GM21381 (cell line): Measurements from ENCODE around the gene FEM1A.
"Not testable (repeated sequence)": the region's sequence is repeated elsewhere in the genome, so short reads cannot be mapped to it uniquely, and the experiment has no call there.

ENCODE experiments used
- ATAC-seq: cut with Tn5 transposase; IDR thresholded peaks from one replicate; pipeline ENCODE4 v1.9.1; 2021; ENCODE audit warnings: mild to moderate bottlenecking, moderate library complexity; ENCODE audit not compliant: unreplicated experiment

The FEM1A gene

DNA sequence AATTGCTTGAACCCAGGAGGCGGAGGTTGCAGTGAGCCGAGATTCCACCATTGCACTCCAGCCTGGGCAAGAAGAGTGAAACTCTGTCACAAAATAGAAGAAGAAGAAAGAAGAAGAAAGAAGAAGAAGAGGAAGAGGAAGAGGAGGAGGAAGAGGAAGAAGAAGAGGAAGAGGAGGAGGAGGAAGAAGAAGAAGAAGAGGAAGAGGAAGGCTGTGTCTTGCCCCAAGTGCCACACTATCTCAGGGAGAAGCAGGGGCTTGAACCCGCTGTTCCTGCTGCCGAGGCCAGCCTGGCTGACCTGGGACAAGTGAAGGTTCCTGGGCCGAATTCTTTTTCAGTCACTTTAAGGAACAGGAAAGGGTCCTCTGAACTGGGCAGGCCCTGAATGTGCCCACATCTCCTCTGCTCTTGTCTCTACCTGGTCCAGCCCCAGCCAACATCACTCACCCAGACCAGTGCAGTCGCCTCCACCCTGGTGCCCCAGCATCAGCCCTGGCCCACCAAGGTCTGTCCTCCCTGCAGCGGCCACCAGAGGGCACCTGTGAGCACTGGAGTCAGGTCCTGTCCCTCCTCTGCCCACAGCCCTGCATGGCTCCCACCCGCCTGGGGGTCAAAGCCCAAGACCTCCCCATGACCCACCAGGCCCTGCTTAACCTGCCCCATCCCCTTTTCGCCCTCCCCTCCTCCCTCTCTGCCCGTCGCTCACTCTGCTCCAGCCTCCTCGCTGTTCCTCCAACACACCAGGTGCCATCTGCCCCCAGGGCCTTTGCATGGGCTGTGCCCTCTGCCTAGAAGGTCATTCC, 20.0 kb downstream of the FEM1A start:
- no peak for ATAC-seq

DNA sequence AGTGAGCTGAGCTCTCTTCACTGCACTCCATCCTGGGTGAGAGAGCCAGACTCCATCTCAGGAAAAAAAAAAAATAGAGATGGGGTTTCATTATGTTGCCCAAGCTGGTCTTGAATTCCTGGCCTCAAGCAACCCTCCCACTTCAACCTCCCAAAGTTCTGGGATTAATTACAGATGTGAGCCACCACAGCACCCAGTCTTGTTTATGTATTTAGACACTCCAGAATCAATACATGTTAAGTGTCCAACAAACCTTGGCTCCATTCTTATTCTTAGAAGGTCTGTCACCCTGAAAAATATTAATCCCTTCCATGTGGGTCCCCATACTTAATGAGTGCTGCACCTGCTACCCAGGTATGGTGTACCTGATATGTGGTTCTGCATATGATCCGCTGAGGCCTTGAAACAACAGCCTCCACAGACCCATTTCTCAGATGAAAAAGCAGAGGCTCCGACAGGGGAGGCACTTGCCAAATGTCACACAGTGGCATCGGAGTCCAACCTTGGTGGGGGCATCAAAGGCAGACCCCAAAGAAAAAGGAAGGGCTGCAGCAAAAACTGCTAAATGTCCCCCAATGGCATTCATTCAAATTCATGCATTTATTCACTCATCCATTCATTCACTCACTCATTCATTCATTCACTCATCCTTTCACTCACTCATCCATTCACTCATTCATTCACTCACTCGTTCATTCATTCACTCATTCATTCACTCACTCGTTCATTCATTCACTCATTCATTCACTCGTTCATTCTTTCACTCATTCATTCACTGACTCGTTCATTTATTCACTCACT, 23.3 kb downstream of the FEM1A start:
- ATAC-seq: no peak

DNA sequence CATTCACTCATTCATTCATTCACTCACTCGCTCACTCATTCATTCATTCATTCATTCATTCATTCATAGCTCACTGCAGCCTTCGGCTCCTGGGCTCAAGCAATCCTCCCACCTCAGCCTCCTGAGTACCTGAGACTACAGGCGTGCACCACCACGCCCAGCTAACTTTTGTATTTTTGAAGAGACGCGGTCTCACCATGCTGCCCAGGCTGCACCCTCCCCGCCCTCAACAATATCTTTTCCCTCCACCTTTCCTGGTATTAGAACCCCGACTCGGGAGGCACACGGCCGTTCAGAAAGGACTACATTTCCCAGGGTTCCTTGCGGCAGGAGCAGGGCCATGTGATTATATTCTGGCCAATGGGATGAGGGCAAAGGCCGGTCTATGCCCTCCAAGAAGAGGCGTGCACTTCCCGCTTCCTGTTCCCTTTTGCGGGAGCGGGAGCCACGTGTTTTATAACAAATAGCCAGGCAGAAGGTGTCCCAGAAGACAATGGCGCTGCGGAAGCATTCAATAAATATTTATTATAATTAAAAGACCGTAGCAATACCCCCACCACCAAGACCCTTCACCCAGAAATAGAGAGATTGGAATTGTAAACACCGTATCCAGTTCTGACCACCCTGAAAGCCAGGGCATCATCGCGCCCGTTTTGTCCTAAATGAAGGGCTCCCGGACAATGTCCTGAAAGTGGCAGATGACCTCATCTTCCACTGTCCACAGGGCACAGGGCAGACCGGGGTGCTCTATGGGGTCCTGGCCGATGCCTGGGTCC, 24.1 kb downstream of the FEM1A start:
- no peak for ATAC-seq

DNA sequence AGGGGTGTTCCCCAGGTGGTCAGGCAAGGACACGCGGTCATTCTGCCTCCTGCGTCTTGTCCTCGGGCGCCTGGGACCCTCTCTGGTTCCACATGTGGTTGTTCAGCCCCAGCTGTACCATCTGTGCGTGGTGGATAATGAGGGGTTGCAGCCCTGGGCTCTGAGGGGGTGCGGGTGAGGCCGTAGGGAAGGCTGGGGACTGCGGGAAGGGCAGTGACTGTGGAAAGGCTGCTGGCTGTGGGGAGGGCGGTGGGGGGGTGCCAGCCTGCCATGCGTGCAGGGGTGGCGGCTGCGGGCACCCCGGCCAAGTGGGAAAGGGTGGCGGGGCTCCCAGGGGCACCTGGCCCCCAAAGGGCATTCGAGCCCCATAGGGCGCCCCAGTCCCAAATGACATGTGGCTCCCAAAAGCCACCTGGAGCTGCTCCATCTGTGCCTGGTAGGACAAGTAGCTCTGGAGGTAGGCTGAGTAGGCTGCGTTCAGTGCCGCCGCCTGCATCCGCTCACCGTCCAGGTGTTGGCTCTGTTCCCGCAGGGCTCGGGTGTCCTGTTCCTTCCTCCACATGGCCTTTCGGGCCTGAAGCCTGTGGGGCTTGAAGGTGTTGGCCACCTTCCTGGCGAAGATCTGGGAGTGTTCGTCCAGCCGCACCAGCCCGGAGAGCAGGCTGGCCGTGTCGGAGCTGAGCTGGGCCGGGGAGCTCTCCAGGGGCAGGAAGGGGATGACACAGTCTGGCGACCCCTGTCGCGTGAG, 24.8 kb downstream of the FEM1A start:
- no peak for ATAC-seq

DNA sequence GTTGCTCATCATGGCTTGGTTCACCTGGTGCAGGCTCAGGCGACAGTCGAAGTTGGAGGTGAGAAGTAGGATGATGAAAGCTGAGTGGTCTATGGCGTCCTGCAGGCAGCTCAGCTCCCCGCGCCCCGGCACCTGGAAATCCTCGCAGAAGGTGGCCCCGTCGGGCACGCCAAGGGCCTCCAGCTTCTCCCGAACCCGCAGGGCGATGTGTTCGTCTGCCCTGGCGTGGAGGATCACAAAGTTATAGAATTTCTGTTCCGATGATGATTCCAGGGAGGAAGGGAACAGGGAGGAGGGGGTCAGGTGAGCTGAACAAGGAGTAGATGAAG, 25.4 kb downstream of the FEM1A start:
- ATAC-seq: no peak

DNA sequence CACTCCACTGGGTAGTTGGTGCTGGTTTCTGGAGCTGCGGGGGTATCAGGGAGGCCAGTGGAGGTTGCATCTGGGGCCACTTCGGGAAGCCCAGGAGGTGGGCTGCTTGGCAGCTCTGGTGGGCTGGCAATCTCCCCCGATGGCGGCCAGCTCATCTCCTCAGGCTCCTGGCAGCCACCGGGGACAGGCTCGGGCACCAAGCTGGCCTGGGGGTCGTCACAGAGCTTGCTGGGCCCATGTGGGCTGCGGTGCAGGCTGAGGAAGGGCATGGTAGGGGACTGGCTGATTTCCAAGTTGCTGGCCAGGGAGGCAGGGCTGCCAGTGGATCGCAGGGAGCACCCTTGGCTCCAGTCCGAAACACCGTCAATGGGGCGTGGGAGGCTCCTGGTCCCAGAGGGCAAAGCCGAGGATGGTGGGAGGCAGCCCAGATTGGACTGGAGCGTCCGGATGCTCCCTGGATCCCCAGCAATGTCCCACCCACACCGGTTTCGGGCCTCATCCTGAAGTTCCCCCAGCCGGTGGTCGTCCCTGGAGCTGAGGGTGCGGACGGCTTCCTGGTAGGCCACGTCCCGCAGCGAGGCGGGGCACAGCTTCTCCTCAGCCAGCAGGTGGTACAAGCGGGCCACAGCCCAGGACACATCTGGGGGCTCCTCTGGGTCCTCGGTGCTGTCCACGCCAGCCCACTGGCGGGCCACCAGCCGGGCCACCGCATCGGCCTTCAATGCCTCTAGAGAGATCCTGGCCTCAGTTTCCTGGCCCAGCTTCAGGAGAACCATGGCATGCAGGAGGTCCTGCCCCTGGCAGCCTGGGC, 26.1 kb downstream of the FEM1A start:
- ATAC-seq: no peak

DNA sequence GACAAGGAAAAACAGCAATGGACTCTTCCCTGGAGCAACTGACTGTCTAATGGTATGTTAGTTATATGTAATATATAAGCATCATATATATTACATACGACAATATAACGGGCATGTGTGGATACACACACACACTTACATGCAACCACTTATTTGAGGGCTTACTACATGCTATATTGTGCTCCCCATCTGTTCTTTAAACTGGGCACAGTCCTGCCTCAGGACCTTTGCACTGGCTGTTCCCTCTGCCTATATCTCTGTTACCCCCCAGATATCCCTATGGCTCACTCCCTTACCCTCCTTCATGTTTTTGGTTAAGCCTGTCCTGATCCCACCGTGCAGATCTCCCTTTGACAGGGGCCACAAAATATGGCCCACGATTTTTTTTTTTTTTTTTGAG, 29.7 kb downstream of the FEM1A start:
- ATAC-seq: no peak

DNA sequence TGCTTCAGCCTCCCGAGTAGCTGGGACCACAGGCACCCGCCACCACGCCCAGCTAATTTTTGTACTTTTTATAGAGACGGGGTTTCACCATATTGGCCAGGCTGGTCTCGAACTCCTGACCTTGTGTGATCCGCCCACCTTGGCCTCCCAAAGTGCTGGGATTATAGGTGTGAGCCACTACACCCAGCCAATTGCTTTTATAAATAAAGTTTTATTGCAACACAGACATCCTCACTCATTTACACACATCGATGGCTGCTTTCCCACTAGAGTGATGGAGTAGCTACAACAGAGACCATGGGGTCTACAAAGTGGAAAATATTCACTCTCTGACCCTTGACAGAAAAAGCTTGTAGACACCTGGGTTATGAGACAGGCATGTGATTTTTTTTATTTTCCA, 30.8 kb downstream of the FEM1A start:
- ATAC-seq: not testable (repeated sequence)

DNA sequence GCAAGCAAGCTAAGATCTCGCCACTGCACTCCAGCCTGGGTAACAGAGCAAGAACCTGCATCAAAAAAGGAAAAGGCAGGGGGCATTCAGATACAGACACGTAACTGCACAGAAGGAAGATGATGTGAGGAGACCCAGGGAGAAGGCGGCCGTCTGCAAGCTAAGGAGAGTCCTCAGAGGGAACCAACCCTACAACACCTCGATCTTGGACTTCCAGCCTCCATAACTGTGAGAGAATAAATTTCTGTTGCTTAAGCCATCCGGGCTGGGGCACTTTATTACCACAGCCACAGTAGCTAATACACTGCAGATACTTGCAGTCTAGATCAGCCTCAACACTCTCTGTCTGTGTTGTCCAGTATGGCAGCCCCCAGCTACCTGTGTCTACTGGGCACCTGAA, 32.0 kb downstream of the FEM1A start:
- no peak for ATAC-seq

DNA sequence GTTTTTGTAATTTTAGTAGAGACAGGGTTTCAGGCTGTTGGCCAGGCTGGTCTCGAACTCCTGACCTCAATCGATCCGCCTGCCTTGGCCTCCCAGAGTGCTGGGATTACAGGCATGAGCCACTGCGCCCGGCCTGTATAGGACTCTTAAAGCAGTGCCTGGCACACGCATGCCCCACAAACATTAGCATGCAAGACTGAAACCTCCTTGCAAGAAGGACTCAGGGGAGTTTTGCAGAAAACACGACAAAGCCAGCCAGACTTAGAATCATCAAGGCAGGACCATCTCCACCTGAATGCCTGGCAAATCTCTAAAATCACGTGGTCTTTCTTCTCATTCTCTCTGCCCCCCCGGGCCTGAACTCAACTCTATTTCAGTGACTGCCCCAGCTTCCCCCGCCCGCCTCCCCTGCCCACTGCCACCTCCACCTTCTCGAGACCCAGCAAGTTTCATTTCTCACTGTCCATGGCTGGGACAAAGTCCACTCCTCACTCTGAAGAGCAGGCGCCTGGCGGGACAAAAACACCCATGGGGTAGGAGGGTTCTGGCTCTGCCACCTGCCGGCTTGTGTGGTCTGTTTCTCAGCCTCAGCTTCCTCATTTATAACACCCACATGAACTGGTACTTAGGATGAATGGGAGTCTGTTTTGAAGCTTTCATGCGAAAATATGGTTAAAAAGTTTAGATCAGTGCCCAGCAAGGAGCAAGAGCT, 37.6 kb downstream of the FEM1A start:
- no peak for ATAC-seq

DNA sequence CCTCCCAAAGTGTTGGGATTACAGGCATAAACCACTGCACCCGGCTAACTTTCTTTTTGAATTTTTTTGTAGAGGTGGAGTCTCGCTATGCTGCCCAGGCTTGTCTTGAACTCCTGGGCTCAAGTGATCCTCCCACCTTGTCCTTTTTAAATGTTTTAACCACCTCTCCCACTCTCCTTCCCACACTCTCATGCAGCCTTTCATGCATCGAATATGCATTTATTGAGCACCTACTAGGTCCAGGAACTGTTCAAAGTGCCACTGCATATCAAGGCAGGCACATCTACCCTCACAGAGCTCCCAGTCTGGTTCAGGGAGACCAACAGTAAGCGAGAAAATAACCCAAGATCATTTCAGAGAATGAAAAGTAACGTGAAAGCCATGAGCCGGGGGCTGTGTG, 38.8 kb downstream of the FEM1A start:
- no peak for ATAC-seq

DNA sequence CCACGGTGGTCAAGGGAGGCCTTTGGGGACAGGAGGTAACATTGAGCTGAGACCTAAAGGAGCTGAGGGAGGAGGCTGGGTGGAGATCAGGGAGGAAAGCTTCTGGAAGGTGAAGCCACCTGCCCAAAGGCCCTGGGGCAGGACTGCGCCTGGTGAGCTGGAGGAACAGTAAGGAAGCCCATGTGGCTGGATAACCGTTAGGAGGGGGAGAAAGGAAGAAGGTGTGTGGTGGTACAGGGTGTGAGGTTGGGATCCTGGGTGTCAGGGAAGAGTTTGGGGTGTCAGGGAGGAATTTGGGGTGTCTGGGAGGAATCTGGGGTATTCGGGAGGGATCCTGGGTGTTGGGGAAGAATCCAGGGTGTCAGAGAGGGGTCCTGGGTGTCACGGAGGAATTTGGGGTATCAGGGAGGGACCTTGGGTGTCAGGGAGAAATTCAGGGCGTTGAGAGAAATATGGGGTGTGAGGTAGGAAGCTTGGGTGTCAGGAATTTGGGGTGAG, 39.3 kb downstream of the FEM1A start:
- ATAC-seq: no peak

DNA sequence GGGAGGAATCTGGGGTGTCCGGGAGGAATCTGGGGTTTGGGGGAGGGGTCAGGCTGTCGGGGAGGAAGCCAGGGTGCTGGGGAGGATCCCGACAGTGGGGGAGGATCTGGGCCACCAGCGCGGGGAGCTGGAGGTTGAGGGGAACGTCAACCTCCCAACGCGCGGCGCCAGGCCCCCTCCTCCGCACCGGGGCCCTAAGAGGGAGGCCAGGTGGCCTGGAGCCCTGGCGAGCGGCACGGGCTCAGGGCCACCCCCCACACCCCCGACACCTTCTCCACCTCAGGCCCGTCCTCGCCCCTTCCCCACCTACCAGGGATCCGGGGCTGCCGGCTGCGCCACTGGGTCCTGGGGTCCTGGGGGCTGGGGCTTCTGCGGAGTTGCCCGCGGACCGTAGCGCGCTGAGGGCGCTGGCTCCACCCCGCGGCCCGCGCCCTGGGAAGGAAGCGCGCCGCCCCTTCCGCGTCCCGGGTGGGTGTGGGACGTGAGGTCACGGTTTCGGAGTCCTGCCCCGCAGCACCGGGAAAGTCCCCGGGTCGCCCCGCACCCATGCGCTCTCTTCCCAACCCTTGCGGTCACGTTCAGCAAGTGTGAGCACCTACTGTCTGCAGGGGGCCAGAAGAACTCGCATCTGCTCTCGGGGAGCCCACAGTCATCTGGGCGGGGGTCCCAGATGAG, 39.9 kb downstream of the FEM1A start, which contains the start of gene TICAM1:
TSS of gene TICAM1 (minus strand) at position 409 of the 675 bp plus-strand sequence. CDS start 13,335 bp downstream, outside the sequence.
- peak; percentile 60 for ATAC-seq

DNA sequence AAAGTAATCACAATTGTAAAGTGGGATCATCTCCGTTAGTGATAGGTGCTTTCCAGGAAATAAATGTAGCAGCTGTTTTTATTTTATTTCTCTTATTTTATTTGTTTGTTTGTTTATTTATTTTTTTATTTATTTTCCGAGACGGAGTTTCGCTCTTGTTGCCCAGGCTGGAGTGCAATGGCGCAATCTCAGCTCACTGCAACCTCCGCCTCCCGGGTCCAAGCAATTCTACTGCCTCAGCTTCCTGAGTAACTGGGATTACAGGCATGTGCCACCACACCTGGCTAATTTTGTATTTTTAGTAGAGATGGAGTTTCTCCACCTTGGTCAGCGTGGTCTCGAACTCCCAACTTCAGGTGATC, 40.4 kb downstream of the FEM1A start:
- not testable (repeated sequence) for ATAC-seq

DNA sequence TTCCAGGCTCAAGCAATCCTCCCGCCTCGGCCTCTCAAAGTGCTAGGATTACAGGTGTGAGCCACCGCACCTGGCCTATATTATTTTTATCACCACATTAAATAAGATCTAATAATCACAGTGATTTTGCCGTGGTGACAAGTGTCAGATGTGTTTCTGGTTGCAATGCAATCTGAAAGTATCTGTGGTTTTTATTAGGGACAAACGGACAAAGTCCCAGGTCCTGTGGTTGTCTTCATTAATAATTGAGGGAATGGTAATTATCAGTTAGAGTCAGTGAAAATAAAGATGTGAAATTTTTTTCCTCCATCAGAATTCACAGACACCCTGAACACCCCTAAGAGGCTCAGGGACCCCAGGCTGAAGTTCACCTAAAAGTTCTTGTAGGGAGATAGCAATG, 41.2 kb downstream of the FEM1A start:
- ATAC-seq: no peak

DNA sequence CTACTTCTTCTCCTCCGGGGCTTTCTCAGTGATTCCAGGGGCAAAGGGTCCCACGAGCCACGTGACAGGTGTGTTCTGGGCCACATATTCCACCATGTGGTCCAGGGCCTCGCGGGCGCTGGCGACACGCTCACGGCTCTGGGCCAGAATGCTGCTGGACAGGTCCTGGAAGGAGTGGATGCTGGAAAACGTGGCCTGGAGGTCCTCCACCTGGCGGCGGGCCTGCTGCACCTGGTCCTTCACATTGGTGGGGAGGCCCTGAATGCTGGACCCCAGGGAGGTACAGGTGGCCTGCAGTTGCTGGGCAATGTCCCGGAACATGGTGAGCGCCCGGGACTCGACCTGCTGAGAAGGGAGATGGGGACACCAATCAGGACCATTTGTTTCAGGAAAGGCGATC, 47.7 kb downstream of the FEM1A start:
- no peak for ATAC-seq

DNA sequence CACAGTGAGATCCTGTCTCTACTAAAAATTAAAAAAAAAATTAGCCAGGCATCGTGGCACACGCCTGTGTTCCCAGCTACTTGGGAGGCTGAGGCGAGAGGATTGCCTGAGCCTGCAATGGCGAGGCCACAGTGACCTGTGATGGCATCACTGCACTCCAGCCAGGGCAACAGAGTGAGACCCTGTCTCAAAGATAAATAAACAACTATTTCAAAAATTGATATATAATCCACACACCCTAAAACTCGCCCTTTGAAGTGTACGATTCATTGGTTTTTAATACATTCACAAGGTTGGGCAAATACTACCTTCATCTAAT, 52.1 kb downstream of the FEM1A start:
- no peak for ATAC-seq

DNA sequence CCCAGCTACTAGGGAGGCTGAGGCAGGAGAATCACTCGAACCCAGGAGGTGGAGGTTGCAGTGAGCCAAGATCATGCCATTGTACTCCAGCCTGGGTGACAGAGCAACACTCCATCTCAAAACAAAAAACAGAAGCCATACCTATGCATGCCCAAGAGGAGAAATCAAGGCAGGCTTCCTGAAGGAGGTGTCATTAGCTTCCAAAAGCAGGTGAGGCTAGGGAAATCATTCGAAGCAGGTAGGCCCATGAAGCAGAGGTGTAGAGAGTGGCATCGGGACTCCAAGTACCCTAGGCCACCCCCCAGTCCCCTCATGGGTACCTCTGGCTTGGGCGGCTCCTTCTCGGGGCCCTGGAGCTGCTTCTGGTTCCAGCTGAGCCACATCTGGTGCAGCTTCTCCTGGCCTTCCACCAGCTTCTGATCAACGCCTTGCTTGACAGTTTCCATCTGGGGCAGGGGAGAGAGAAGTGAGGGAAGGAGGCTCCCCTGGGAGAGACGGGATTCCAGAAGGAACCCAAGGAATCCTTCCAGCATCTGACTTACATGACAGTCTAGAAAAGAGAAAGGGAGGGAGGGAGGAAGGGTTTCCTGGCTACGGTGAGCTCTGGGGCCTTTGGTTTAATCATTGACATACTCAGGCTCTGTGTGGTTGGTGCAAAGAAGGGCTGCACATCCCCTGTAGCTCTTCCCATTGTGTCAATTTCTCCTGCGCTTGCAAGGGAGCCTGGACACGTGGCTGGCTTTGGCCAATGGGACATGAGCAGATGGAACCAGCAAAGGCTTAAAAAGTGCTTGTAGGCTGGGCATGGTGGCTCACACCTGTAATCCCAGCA, 53.0 kb downstream of the FEM1A start:
- ATAC-seq: no peak
